ENCODE results near the gene AK5. TPM values are rescaled to one million over a fixed set of nuclear protein-coding genes. Genes with fewer than 3 reads are reported as not detected.

The AK5 gene
- total and polyA plus RNA-seq, 2 of the 4 experiments (the other 2 are of a cell fraction): 22.5 to 25.8 TPM

- intact Hi-C loops (cut with micrococcal nuclease) (no loop called here), dilution Hi-C loops (cut with HindIII; ENCODE audit: low sequenced_read_pairs, unreplicated experiment) (no loop called here), in situ Hi-C loops (cut with MboI; ENCODE audit: low sequenced_read_pairs) (no loop called here)
- CTCF ChIA-PET: no interaction called here
- H3K27me3 ChIP-seq (ENCODE audit: control insufficient read depth, insufficient read depth, low read length): no peaks in the 10 kb centered on the region
- no peak overlapping the region for H2AK9ac ChIP-seq (replicated peaks; ENCODE audit: low read depth, low read length, poor library complexity)
- H3K9me1 ChIP-seq (ENCODE audit: insufficient read depth, low read length): no peaks in the 10 kb centered on the region
- H3K9me3 ChIP-seq (ENCODE audit: control insufficient read depth, insufficient read depth, low read length): no peaks in the 10 kb centered on the region
- H3K9ac ChIP-seq (ENCODE audit: low read depth, low read length): no peak overlapping the region
- H3K79me1 ChIP-seq (ENCODE audit: low read depth in 1 of 2, low read length in 2 of 2): peaks cover 0 to 12% of the 10 kb centered on the region in 2 experiments; a peak in 2 of 4 replicates
- no peak overlapping the region for H4K5ac ChIP-seq (ENCODE audit: low read depth, low read length)
- no peak overlapping the region for H2AK5ac ChIP-seq (ENCODE audit: low read depth, low read length)
- H3K4me3 ChIP-seq (ENCODE audit: insufficient read depth, low read depth, low read length): no peak overlapping the region
- no peak overlapping the region for H2BK20ac ChIP-seq (ENCODE audit: low read depth, low read length)
- no peak overlapping the region for H3K4ac ChIP-seq (ENCODE audit: low read depth, low read length)
- no peak overlapping the region for H2BK5ac ChIP-seq (ENCODE audit: low read depth, low read length, poor library complexity, severe bottlenecking)
- no peak overlapping the region for H2AFZ ChIP-seq (replicated peaks; ENCODE audit: low read length, poor library complexity)
- DNase-seq (no peak), ATAC-seq (ENCODE audit: low read depth) (no peak)
- H3K56ac ChIP-seq (ENCODE audit: extremely low read depth, insufficient read depth, low read length): no peak overlapping the region
- no peak overlapping the region for H2BK120ac ChIP-seq (ENCODE audit: low read depth, low read length)
- H2BK15ac ChIP-seq (ENCODE audit: low read depth, low read length): no peak overlapping the region
- no peak overlapping the region for H3K14ac ChIP-seq (replicated peaks; ENCODE audit: low read depth, low read length)
- WGBS, 2 experiments (ENCODE audit: extremely low coverage in 2 of 2, insufficient read length in 1 of 2): no CpG with 5 or more reads among the region's 3 CpGs
- H3K27ac ChIP-seq (ENCODE audit: insufficient read depth, low read length): no peak overlapping the region
- no peak overlapping the region for H4K91ac ChIP-seq (ENCODE audit: insufficient read depth, low read depth, low read length)
- H3K23ac ChIP-seq (ENCODE audit: low read depth, low read length): no peak overlapping the region
- POLR2A ChIA-PET (ENCODE audit: unreplicated experiment): no interaction called here
- no peaks in the 10 kb centered on the region for H3K36me3 ChIP-seq (ENCODE audit: control insufficient read depth, insufficient read depth, low read length)
- no peaks in the 10 kb centered on the region for H4K20me1 ChIP-seq (ENCODE audit: insufficient read depth, low read length)
- no peak overlapping the region for H4K8ac ChIP-seq (ENCODE audit: low read depth in 2 of 2, low read length in 2 of 2)
- no TSS peak for BruUV-seq (replicated peaks)
- peaks cover 7% of the 10 kb centered on the region for H3K4me1 ChIP-seq (ENCODE audit: control insufficient read depth, insufficient read depth, low read length)
- no peak overlapping the region for H3K18ac ChIP-seq (ENCODE audit: low read depth, low read length)
- H3K4me2 ChIP-seq (ENCODE audit: low read depth, low read length): no peak overlapping the region
- no peak for TF ChIP-seq MAFK (IDR thresholded peaks at IDR 0.05; ENCODE audit: low read depth, low read length)
- no peak for TF ChIP-seq RAD21 (IDR thresholded peaks at IDR 0.05; ENCODE audit: low read length)
- TF ChIP-seq, protein P1, sequence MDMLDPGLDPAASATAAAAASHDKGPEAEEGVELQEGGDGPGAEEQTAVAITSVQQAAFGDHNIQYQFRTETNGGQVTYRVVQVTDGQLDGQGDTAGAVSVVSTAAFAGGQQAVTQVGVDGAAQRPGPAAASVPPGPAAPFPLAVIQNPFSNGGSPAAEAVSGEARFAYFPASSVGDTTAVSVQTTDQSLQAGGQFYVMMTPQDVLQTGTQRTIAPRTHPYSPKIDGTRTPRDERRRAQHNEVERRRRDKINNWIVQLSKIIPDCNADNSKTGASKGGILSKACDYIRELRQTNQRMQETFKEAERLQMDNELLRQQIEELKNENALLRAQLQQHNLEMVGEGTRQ (IDR thresholded peaks at IDR 0.05; ENCODE audit: low read depth, low read length): no peak
- no peak for TF ChIP-seq MXI1 (IDR thresholded peaks at IDR 0.05; ENCODE audit: borderline replicate concordance, low read depth, low read length)
- no peak for TF ChIP-seq FOS (IDR thresholded peaks at IDR 0.05; ENCODE audit: low read depth, low read length)
Measured at GRCh38 chr1:77433934-77434333, 152.1 kb downstream of the AK5 start.
